ENCODE measurements around the gene CLASP1.
"Not testable (repeated sequence)": the region's sequence is repeated elsewhere in the genome, so short reads cannot be mapped to it uniquely, and the experiment has no call there.

Gene CLASP1

GRCh38 chr2:121565389-121566250 lies 83.6 kb downstream of the CLASP1 start:
- Histone ChIP-seq H3K4me1 (ENCODE audit: control insufficient read depth, insufficient read depth, low read length) (peaks cover 4% of the 10 kb centered on the region), H3K36me3 (ENCODE audit: control insufficient read depth, insufficient read depth, low read length) (no peaks in the 10 kb centered on the region), H3K9me3 (ENCODE audit: control insufficient read depth, low read length) (no peaks in the 10 kb centered on the region), H3K9ac (ENCODE audit: low read length) (no peak overlapping the region), H3K27me3 (ENCODE audit: control insufficient read depth, insufficient read depth, low read length) (no peaks in the 10 kb centered on the region), H3K4me3 (ENCODE audit: low read length) (no peak overlapping the region)

- Histone ChIP-seq H3K27me3 (ENCODE audit: control insufficient read depth, insufficient read depth, low read length) (no peaks in the 10 kb centered on the region), H3K9ac (ENCODE audit: low read length) (no peak overlapping the region), H3K36me3 (ENCODE audit: control insufficient read depth, insufficient read depth, low read length) (no peaks in the 10 kb centered on the region), H3K4me3 (ENCODE audit: low read length) (no peak overlapping the region), H3K4me1 (ENCODE audit: control insufficient read depth, insufficient read depth, low read length) (peaks cover 4% of the 10 kb centered on the region), H3K9me3 (ENCODE audit: control insufficient read depth, low read length) (no peaks in the 10 kb centered on the region)
Measured at GRCh38 chr2:121564905-121565304, 84.4 kb downstream of the CLASP1 start.

GRCh38 chr2:121563754-121564153 lies 85.5 kb downstream of the CLASP1 start:
- H3K36me3 ChIP-seq (ENCODE audit: control insufficient read depth, insufficient read depth, low read length); H3K4me3 ChIP-seq (ENCODE audit: low read length); H3K9me3 ChIP-seq (ENCODE audit: control insufficient read depth, low read length); H3K27me3 ChIP-seq (ENCODE audit: control insufficient read depth, insufficient read depth, low read length); H3K4me1 ChIP-seq (ENCODE audit: control insufficient read depth, insufficient read depth, low read length); H3K9ac ChIP-seq (ENCODE audit: low read length): not testable (repeated sequence)

- Histone ChIP-seq H3K4me1 (ENCODE audit: control insufficient read depth, insufficient read depth, low read length) (peaks cover 4% of the 10 kb centered on the region), H3K9ac (ENCODE audit: low read length) (no peak overlapping the region)
Measured at GRCh38 chr2:121562269-121563176, 86.7 kb downstream of the CLASP1 start.

GRCh38 chr2:121561617-121562268 lies 87.5 kb downstream of the CLASP1 start:
- H3K27me3 ChIP-seq (ENCODE audit: control insufficient read depth, insufficient read depth, low read length): no peaks in the 10 kb centered on the region
- no peaks in the 10 kb centered on the region for H3K36me3 ChIP-seq (ENCODE audit: control insufficient read depth, insufficient read depth, low read length)
- peaks cover 4% of the 10 kb centered on the region for H3K4me1 ChIP-seq (ENCODE audit: control insufficient read depth, insufficient read depth, low read length)
- H3K9me3 ChIP-seq (ENCODE audit: control insufficient read depth, low read length): no peaks in the 10 kb centered on the region
- H3K9ac ChIP-seq (ENCODE audit: low read length): no peak overlapping the region
- no peak overlapping the region for H3K4me3 ChIP-seq (ENCODE audit: low read length)

More at GRCh38 chr2:121562269-121563176, 86.7 kb downstream of the CLASP1 start:
- no peak overlapping the region for H3K4me3 ChIP-seq (ENCODE audit: low read length)
- no peaks in the 10 kb centered on the region for H3K9me3 ChIP-seq (ENCODE audit: control insufficient read depth, low read length)
- no peaks in the 10 kb centered on the region for H3K27me3 ChIP-seq (ENCODE audit: control insufficient read depth, insufficient read depth, low read length)
- no peaks in the 10 kb centered on the region for H3K36me3 ChIP-seq (ENCODE audit: control insufficient read depth, insufficient read depth, low read length)

GRCh38 chr2:121558329-121558728 lies 90.9 kb downstream of the CLASP1 start:
- Histone ChIP-seq H3K36me3 (ENCODE audit: control insufficient read depth, insufficient read depth, low read length) (no peaks in the 10 kb centered on the region), H3K9me3 (ENCODE audit: control insufficient read depth, low read length) (no peaks in the 10 kb centered on the region), H3K9ac (ENCODE audit: low read length) (no peak overlapping the region), H3K4me3 (ENCODE audit: low read length) (no peak overlapping the region), H3K27me3 (ENCODE audit: control insufficient read depth, insufficient read depth, low read length) (no peaks in the 10 kb centered on the region), H3K4me1 (ENCODE audit: control insufficient read depth, insufficient read depth, low read length) (no peaks in the 10 kb centered on the region)

GRCh38 chr2:121555008-121555407 lies 94.3 kb downstream of the CLASP1 start:
- Histone ChIP-seq H3K27me3 (ENCODE audit: control insufficient read depth, insufficient read depth, low read length) (no peaks in the 10 kb centered on the region), H3K9me3 (ENCODE audit: control insufficient read depth, low read length) (no peaks in the 10 kb centered on the region), H3K4me3 (ENCODE audit: low read length) (no peak overlapping the region), H3K36me3 (ENCODE audit: control insufficient read depth, insufficient read depth, low read length) (no peaks in the 10 kb centered on the region), H3K9ac (ENCODE audit: low read length) (no peak overlapping the region), H3K4me1 (ENCODE audit: control insufficient read depth, insufficient read depth, low read length) (no peaks in the 10 kb centered on the region)

GRCh38 chr2:121552477-121553180 lies 96.6 kb downstream of the CLASP1 start:
- not testable (repeated sequence) for H3K27me3 ChIP-seq (ENCODE audit: control insufficient read depth, insufficient read depth, low read length); H3K36me3 ChIP-seq (ENCODE audit: control insufficient read depth, insufficient read depth, low read length); H3K9me3 ChIP-seq (ENCODE audit: control insufficient read depth, low read length); H3K9ac ChIP-seq (ENCODE audit: low read length); H3K4me3 ChIP-seq (ENCODE audit: low read length); H3K4me1 ChIP-seq (ENCODE audit: control insufficient read depth, insufficient read depth, low read length)

- no peaks in the 10 kb centered on the region for H3K36me3 ChIP-seq (ENCODE audit: control insufficient read depth, insufficient read depth, low read length)
- no peak overlapping the region for H3K9ac ChIP-seq (ENCODE audit: low read length)
- no peaks in the 10 kb centered on the region for H3K27me3 ChIP-seq (ENCODE audit: control insufficient read depth, insufficient read depth, low read length)
- no peaks in the 10 kb centered on the region for H3K9me3 ChIP-seq (ENCODE audit: control insufficient read depth, low read length)
- no peak overlapping the region for H3K4me3 ChIP-seq (ENCODE audit: low read length)
- no peaks in the 10 kb centered on the region for H3K4me1 ChIP-seq (ENCODE audit: control insufficient read depth, insufficient read depth, low read length)
Measured at GRCh38 chr2:121550669-121551068, 98.6 kb downstream of the CLASP1 start.

- Histone ChIP-seq H3K4me3 (ENCODE audit: low read length) (no peak overlapping the region), H3K36me3 (ENCODE audit: control insufficient read depth, insufficient read depth, low read length) (no peaks in the 10 kb centered on the region), H3K27me3 (ENCODE audit: control insufficient read depth, insufficient read depth, low read length) (no peaks in the 10 kb centered on the region), H3K9me3 (ENCODE audit: control insufficient read depth, low read length) (no peaks in the 10 kb centered on the region), H3K9ac (ENCODE audit: low read length) (no peak overlapping the region), H3K4me1 (ENCODE audit: control insufficient read depth, insufficient read depth, low read length) (no peaks in the 10 kb centered on the region)
Measured at GRCh38 chr2:121547646-121548045, 101.6 kb downstream of the CLASP1 start.

- Histone ChIP-seq H3K4me1 (ENCODE audit: control insufficient read depth, insufficient read depth, low read length) (no peaks in the 10 kb centered on the region), H3K36me3 (ENCODE audit: control insufficient read depth, insufficient read depth, low read length) (no peaks in the 10 kb centered on the region), H3K27me3 (ENCODE audit: control insufficient read depth, insufficient read depth, low read length) (no peaks in the 10 kb centered on the region), H3K4me3 (ENCODE audit: low read length) (no peak overlapping the region), H3K9me3 (ENCODE audit: control insufficient read depth, low read length) (no peaks in the 10 kb centered on the region), H3K9ac (ENCODE audit: low read length) (no peak overlapping the region)
Measured at GRCh38 chr2:121545913-121546312, 103.3 kb downstream of the CLASP1 start.

Measured in mucosa of stomach (tissue), 1 donor.